PFSK-1 (cell line): ENCODE data around the gene PHAF1.

Source experiments
- FOXP2 ChIP-seq: optimal IDR thresholded peaks from 2 replicates; pipeline ENCODE3; 2011; ENCODE audit warnings: borderline replicate concordance, control low read depth, inconsistent platforms; ENCODE audit not compliant: insufficient read depth; ENCODE audit errors: extremely low read length, extremely low read depth
- POLR2AphosphoS5 ChIP-seq: IDR thresholded peaks from 2 replicates; pipeline ENCODE4 v1.6.1; 2012; ENCODE audit warnings: low read depth, mild to moderate bottlenecking, control low read depth, low read length, moderate library complexity
- SIN3A ChIP-seq: IDR thresholded peaks from 2 replicates; pipeline ENCODE4 v1.6.1; 2012; ENCODE audit warnings: mild to moderate bottlenecking, low read length, moderate library complexity, borderline replicate concordance; ENCODE audit not compliant: insufficient read depth
- TAF1 ChIP-seq: IDR thresholded peaks from 2 replicates; pipeline ENCODE4 v1.6.1; 2012; ENCODE audit warnings: low read length, control low read depth, borderline replicate concordance; ENCODE audit not compliant: insufficient read depth
- TF ChIP-seq, protein P1 (sequence below), 2 experiments: IDR thresholded peaks; 2 replicates each; pipeline versions ENCODE4 v1.6.1 to v1.8.0; 2011 to 2012; ENCODE audit warnings: low read depth in 2 of 2, low read length in 2 of 2, control low read depth in 1 of 2, inconsistent platforms in 1 of 2, mild to moderate bottlenecking in 1 of 2, moderate library complexity in 1 of 2; ENCODE audit not compliant: insufficient read depth in 1 of 2

PHAF1 gene

GRCh38 chr16:67188798-67189197, 79.1 kb downstream of the PHAF1 start:
- TF ChIP-seq FOXP2 (no peak), TAF1 (no peak), SIN3A (no peak), POLR2AphosphoS5 (no peak)
- TF ChIP-seq, protein P1, sequence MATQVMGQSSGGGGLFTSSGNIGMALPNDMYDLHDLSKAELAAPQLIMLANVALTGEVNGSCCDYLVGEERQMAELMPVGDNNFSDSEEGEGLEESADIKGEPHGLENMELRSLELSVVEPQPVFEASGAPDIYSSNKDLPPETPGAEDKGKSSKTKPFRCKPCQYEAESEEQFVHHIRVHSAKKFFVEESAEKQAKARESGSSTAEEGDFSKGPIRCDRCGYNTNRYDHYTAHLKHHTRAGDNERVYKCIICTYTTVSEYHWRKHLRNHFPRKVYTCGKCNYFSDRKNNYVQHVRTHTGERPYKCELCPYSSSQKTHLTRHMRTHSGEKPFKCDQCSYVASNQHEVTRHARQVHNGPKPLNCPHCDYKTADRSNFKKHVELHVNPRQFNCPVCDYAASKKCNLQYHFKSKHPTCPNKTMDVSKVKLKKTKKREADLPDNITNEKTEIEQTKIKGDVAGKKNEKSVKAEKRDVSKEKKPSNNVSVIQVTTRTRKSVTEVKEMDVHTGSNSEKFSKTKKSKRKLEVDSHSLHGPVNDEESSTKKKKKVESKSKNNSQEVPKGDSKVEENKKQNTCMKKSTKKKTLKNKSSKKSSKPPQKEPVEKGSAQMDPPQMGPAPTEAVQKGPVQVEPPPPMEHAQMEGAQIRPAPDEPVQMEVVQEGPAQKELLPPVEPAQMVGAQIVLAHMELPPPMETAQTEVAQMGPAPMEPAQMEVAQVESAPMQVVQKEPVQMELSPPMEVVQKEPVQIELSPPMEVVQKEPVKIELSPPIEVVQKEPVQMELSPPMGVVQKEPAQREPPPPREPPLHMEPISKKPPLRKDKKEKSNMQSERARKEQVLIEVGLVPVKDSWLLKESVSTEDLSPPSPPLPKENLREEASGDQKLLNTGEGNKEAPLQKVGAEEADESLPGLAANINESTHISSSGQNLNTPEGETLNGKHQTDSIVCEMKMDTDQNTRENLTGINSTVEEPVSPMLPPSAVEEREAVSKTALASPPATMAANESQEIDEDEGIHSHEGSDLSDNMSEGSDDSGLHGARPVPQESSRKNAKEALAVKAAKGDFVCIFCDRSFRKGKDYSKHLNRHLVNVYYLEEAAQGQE (IDR thresholded peaks at IDR 0.05; ENCODE audit: insufficient read depth in 1 of 2, low read depth in 2 of 2, low read length in 2 of 2) = no peak

GRCh38 chr16:67190041-67190440, 80.3 kb downstream of the PHAF1 start, which contains the start of gene EXOC3L1:
EXOC3L1 (minus strand) TSS chr16:67190136; CDS start chr16:67189676, 460 bp downstream.
- TF ChIP-seq, protein P1 (IDR thresholded peaks at IDR 0.05; ENCODE audit: insufficient read depth in 1 of 2, low read depth in 2 of 2, low read length in 2 of 2) = no peak
- TF ChIP-seq POLR2AphosphoS5 = no peak
- TF ChIP-seq FOXP2 = no peak
- no peak for TF ChIP-seq SIN3A
- TF ChIP-seq TAF1 = no peak

- TF ChIP-seq, protein P1 (IDR thresholded peaks at IDR 0.05; ENCODE audit: insufficient read depth in 1 of 2, low read depth in 2 of 2, low read length in 2 of 2) = no peak
- TF ChIP-seq POLR2AphosphoS5 = no peak
- no peak for TF ChIP-seq SIN3A
- no peak for TF ChIP-seq FOXP2
- no peak for TF ChIP-seq TAF1
Observed at GRCh38 chr16:67190448-67191399, 81.0 kb downstream of the PHAF1 start.

- TF ChIP-seq POLR2AphosphoS5 (no peak), TAF1 (no peak)
Observed at GRCh38 chr16:67191411-67191994, 81.8 kb downstream of the PHAF1 start.

DNA sequence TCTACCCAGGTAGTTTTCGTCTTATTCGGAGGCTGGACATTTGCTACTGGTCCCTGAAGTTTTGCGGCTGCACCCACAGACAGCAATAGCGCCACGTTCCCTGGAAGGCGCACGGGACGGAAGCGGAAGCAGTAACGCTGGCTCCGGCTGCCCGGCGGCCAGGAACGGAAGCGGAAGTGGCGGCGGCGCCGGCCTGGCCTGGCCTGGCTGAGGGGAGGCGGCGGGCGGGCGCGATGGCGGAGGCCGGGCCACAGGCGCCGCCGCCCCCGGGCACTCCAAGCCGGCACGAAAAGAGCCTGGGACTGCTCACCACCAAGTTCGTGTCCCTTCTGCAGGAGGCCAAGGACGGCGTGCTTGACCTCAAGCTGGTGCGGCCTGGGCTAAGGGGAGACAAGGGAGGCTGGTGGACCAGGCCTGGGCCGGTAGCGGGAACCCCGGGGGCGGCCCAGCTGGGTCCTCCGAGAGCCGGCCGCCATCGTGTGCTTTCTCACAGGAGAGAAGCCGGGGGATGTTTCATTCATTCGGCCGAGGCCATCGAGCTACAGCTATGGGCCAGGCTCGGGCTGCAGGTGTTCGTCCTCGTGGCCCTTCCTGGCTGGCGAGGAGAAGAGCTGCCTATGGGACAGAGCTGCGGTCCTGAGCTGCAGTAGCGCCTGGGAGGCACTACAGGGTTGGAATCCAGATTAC, 82.4 kb downstream of the PHAF1 start, which contains the start of gene E2F4:
Gene E2F4 (plus strand): TSS at position 161 of the 687 bp plus-strand sequence. CDS start 73 bp downstream, at position 234.
- TF ChIP-seq POLR2AphosphoS5 (peak; percentile 49; the same call in 1 of the 2 replicates), FOXP2 (no peak), SIN3A (no peak), TAF1 (0 out of 2 replicates have a peak, but pooled peaks have one; percentile 54)
- TF ChIP-seq, protein P1 (IDR thresholded peaks at IDR 0.05; ENCODE audit: insufficient read depth in 1 of 2, low read depth in 2 of 2, low read length in 2 of 2) = no peak
